Measurements from ENCODE around the gene BCL2L1.

The BCL2L1 gene

GRCh38 chr20:31690124-31690666 is 32.5 kb downstream of the BCL2L1 start:
- Histone ChIP-seq H3K27me3 (ENCODE audit: control insufficient read depth, insufficient read depth, low read length) (no peaks in the 10 kb centered on the region), H3K27ac (ENCODE audit: low read depth, low read length) (no peak overlapping the region), H3K36me3 (ENCODE audit: control insufficient read depth, insufficient read depth, low read length) (no peaks in the 10 kb centered on the region), H3K4me3 (ENCODE audit: low read length) (no peak overlapping the region), H3K9ac (ENCODE audit: low read length) (no peak overlapping the region), H3K4me1 (ENCODE audit: control insufficient read depth, insufficient read depth, low read length) (no peaks in the 10 kb centered on the region)

GRCh38 chr20:31689141-31689540 is 33.5 kb downstream of the BCL2L1 start:
- Histone ChIP-seq H3K4me1 (ENCODE audit: control insufficient read depth, insufficient read depth, low read length) (no peaks in the 10 kb centered on the region), H3K27ac (ENCODE audit: low read depth, low read length) (no peak overlapping the region)

GRCh38 chr20:31687777-31688176 is 34.9 kb downstream of the BCL2L1 start:
- no peaks in the 10 kb centered on the region for H3K36me3 ChIP-seq (ENCODE audit: control insufficient read depth, insufficient read depth, low read length)
- no peaks in the 10 kb centered on the region for H3K27me3 ChIP-seq (ENCODE audit: control insufficient read depth, insufficient read depth, low read length)
- H3K4me3 ChIP-seq (ENCODE audit: low read length): no peak overlapping the region
- H3K27ac ChIP-seq (ENCODE audit: low read depth, low read length): no peak overlapping the region
- H3K9ac ChIP-seq (ENCODE audit: low read length): no peak overlapping the region
- H3K4me1 ChIP-seq (ENCODE audit: control insufficient read depth, insufficient read depth, low read length): no peaks in the 10 kb centered on the region

More at GRCh38 chr20:31689141-31689540, 33.5 kb downstream of the BCL2L1 start:
- Histone ChIP-seq H3K4me3 (ENCODE audit: low read length) (no peak overlapping the region), H3K36me3 (ENCODE audit: control insufficient read depth, insufficient read depth, low read length) (no peaks in the 10 kb centered on the region), H3K27me3 (ENCODE audit: control insufficient read depth, insufficient read depth, low read length) (no peaks in the 10 kb centered on the region), H3K9ac (ENCODE audit: low read length) (no peak overlapping the region)

GRCh38 chr20:31685853-31686643 is 36.6 kb downstream of the BCL2L1 start:
- H3K4me3 ChIP-seq (ENCODE audit: low read length): no peak overlapping the region
- no peak overlapping the region for H3K9ac ChIP-seq (ENCODE audit: low read length)
- no peaks in the 10 kb centered on the region for H3K36me3 ChIP-seq (ENCODE audit: control insufficient read depth, insufficient read depth, low read length)
- H3K27ac ChIP-seq (ENCODE audit: low read depth, low read length): no peak overlapping the region
- H3K4me1 ChIP-seq (ENCODE audit: control insufficient read depth, insufficient read depth, low read length): no peaks in the 10 kb centered on the region
- H3K27me3 ChIP-seq (ENCODE audit: control insufficient read depth, insufficient read depth, low read length): no peaks in the 10 kb centered on the region

GRCh38 chr20:31684153-31685015 is 38.3 kb downstream of the BCL2L1 start:
- H3K4me1 ChIP-seq (ENCODE audit: control insufficient read depth, insufficient read depth, low read length): no peaks in the 10 kb centered on the region
- no peak overlapping the region for H3K9ac ChIP-seq (ENCODE audit: low read length)
- H3K27me3 ChIP-seq (ENCODE audit: control insufficient read depth, insufficient read depth, low read length): no peaks in the 10 kb centered on the region
- peaks cover 5% of the 10 kb centered on the region for H3K36me3 ChIP-seq (ENCODE audit: control insufficient read depth, insufficient read depth, low read length)
- H3K4me3 ChIP-seq (ENCODE audit: low read length): no peak overlapping the region
- H3K27ac ChIP-seq (ENCODE audit: low read depth, low read length): no peak overlapping the region

GRCh38 chr20:31682927-31683326 is 39.7 kb downstream of the BCL2L1 start:
- Histone ChIP-seq H3K27me3 (ENCODE audit: control insufficient read depth, insufficient read depth, low read length) (no peaks in the 10 kb centered on the region), H3K4me3 (ENCODE audit: low read length) (no peak overlapping the region), H3K4me1 (ENCODE audit: control insufficient read depth, insufficient read depth, low read length) (no peaks in the 10 kb centered on the region), H3K9ac (ENCODE audit: low read length) (no peak overlapping the region), H3K27ac (ENCODE audit: low read depth, low read length) (no peak overlapping the region), H3K36me3 (ENCODE audit: control insufficient read depth, insufficient read depth, low read length) (peaks cover 8% of the 10 kb centered on the region)

GRCh38 chr20:31682352-31682751 is 40.3 kb downstream of the BCL2L1 start:
- Histone ChIP-seq H3K36me3 (ENCODE audit: control insufficient read depth, insufficient read depth, low read length) (peaks cover 8% of the 10 kb centered on the region), H3K27me3 (ENCODE audit: control insufficient read depth, insufficient read depth, low read length) (no peaks in the 10 kb centered on the region), H3K9ac (ENCODE audit: low read length) (no peak overlapping the region), H3K4me1 (ENCODE audit: control insufficient read depth, insufficient read depth, low read length) (no peaks in the 10 kb centered on the region), H3K4me3 (ENCODE audit: low read length) (no peak overlapping the region), H3K27ac (ENCODE audit: low read depth, low read length) (no peak overlapping the region)

GRCh38 chr20:31681769-31682168 is 40.9 kb downstream of the BCL2L1 start:
- Histone ChIP-seq H3K4me1 (ENCODE audit: control insufficient read depth, insufficient read depth, low read length) (no peaks in the 10 kb centered on the region), H3K4me3 (ENCODE audit: low read length) (no peak overlapping the region), H3K27me3 (ENCODE audit: control insufficient read depth, insufficient read depth, low read length) (no peaks in the 10 kb centered on the region), H3K27ac (ENCODE audit: low read depth, low read length) (no peak overlapping the region), H3K9ac (ENCODE audit: low read length) (no peak overlapping the region), H3K36me3 (ENCODE audit: control insufficient read depth, insufficient read depth, low read length) (peaks cover 8% of the 10 kb centered on the region)

GRCh38 chr20:31681128-31681727 is 41.4 kb downstream of the BCL2L1 start:
- Histone ChIP-seq H3K4me1 (ENCODE audit: control insufficient read depth, insufficient read depth, low read length) (no peaks in the 10 kb centered on the region), H3K9ac (ENCODE audit: low read length) (no peak overlapping the region), H3K4me3 (ENCODE audit: low read length) (no peak overlapping the region), H3K27ac (ENCODE audit: low read depth, low read length) (no peak overlapping the region), H3K36me3 (ENCODE audit: control insufficient read depth, insufficient read depth, low read length) (peaks cover 8% of the 10 kb centered on the region), H3K27me3 (ENCODE audit: control insufficient read depth, insufficient read depth, low read length) (no peaks in the 10 kb centered on the region)

GRCh38 chr20:31680286-31681127 is 42.2 kb downstream of the BCL2L1 start:
- H3K4me3 ChIP-seq (ENCODE audit: low read length): no peak overlapping the region
- H3K27ac ChIP-seq (ENCODE audit: low read depth, low read length): no peak overlapping the region
- H3K9ac ChIP-seq (ENCODE audit: low read length): no peak overlapping the region
- H3K27me3 ChIP-seq (ENCODE audit: control insufficient read depth, insufficient read depth, low read length): no peaks in the 10 kb centered on the region
- no peaks in the 10 kb centered on the region for H3K4me1 ChIP-seq (ENCODE audit: control insufficient read depth, insufficient read depth, low read length)
- peaks cover 8% of the 10 kb centered on the region for H3K36me3 ChIP-seq (ENCODE audit: control insufficient read depth, insufficient read depth, low read length)

- Histone ChIP-seq H3K36me3 (ENCODE audit: control insufficient read depth, insufficient read depth, low read length) (peaks cover 8% of the 10 kb centered on the region), H3K27ac (ENCODE audit: low read depth, low read length) (no peak overlapping the region), H3K9ac (ENCODE audit: low read length) (no peak overlapping the region), H3K4me3 (ENCODE audit: low read length) (no peak overlapping the region), H3K4me1 (ENCODE audit: control insufficient read depth, insufficient read depth, low read length) (no peaks in the 10 kb centered on the region), H3K27me3 (ENCODE audit: control insufficient read depth, insufficient read depth, low read length) (no peaks in the 10 kb centered on the region)
Measured at GRCh38 chr20:31679357-31680285, 43.0 kb downstream of the BCL2L1 start.

Measured in rectal smooth muscle tissue (tissue), 1 donor.